IPS-20b (cell line): Measurements from ENCODE around the gene CST4.

ENCODE experiments used
- H3K27ac ChIP-seq: one replicate; pipeline ENCODE4 v1.5.1; 2013; ENCODE audit warnings: low read length
- H3K27me3 ChIP-seq: 2 replicates; pipeline ENCODE4 v1.6.1; 2013; ENCODE audit warnings: mild to moderate bottlenecking, low read length, inconsistent platforms; ENCODE audit not compliant: insufficient read depth
- H3K36me3 ChIP-seq: 2 replicates; pipeline ENCODE4 v1.6.1; 2013; ENCODE audit warnings: low read depth, mild to moderate bottlenecking, inconsistent platforms, low read length, moderate library complexity; ENCODE audit not compliant: insufficient read depth
- H3K4me1 ChIP-seq: 2 replicates; pipeline ENCODE4 v1.6.1; 2013; ENCODE audit warnings: mild to moderate bottlenecking, control low read depth, inconsistent platforms, low read length, moderate library complexity; ENCODE audit not compliant: insufficient read depth
- H3K4me3 ChIP-seq: 2 replicates; pipeline ENCODE4 v1.5.1; 2013; ENCODE audit warnings: mild to moderate bottlenecking, low read length, inconsistent platforms
- H3K9ac ChIP-seq: 2 replicates; pipeline ENCODE4 v1.6.1; 2013; ENCODE audit warnings: low read depth, mild to moderate bottlenecking, inconsistent platforms, low read length, moderate library complexity
- H3K9me3 ChIP-seq: 2 replicates; pipeline ENCODE4 v1.6.1; 2013; ENCODE audit warnings: mild to moderate bottlenecking, low read depth, low read length, inconsistent platforms; ENCODE audit not compliant: insufficient read depth

CST4 gene

DNA sequence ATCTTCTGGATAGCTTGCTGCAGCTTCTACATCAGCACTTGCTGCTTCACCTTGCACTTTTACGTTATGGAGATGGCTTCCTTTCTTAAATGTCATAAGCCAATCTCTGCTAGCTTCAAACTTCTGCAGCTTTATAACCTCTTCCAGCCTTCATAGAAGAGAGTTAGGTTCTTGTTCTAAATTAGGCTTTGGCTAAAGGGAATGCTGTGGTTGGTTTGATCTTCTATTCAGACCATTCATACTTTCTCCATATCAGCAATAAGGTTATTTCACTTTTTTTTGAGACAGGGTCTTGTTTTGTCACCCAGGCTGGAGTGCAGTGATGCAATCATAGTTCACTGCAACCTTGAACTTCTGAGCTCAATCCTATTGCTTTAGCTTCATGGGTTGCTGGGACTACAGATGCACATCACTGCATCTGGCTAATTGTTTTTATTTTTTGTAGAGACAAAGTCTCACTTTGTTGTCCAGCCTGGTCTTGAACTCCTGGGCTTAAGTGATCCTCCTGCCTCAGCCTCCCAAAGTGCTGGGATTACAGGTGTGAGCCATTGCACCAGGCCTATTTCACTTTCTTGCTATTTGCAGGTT, 38.9 kb downstream of the CST4 start:
- no peaks in the 10 kb centered on the region for H3K9me3 ChIP-seq
- no peaks in the 10 kb centered on the region for H3K36me3 ChIP-seq
- H3K4me3 ChIP-seq = no peak overlapping the region
- no peaks in the 10 kb centered on the region for H3K4me1 ChIP-seq
- H3K27me3 ChIP-seq = no peaks in the 10 kb centered on the region
- no peak overlapping the region for H3K27ac ChIP-seq
- no peak overlapping the region for H3K9ac ChIP-seq

DNA sequence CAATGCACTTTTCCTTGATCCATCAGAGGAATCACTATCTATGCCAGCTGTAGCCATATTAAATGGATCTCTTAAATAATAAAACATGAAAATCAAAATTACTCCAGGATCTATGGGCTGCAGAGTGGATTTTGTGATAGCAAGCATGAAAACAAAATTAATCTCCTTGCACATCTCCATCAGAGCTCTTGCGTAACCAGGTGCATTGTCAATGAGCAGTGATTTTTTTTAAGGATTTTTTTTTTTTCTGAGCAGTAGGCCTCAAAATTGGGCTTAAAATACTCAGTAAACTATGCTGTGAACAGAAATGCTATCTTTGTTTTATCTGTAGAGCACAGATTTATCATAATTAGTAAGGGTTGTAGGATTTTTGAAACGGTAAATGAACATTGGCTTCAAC, 39.6 kb downstream of the CST4 start:
- H3K27me3 ChIP-seq = no peaks in the 10 kb centered on the region
- H3K4me1 ChIP-seq = no peaks in the 10 kb centered on the region
- no peak overlapping the region for H3K9ac ChIP-seq
- H3K4me3 ChIP-seq = no peak overlapping the region
- no peaks in the 10 kb centered on the region for H3K9me3 ChIP-seq
- H3K36me3 ChIP-seq = no peaks in the 10 kb centered on the region
- no peak overlapping the region for H3K27ac ChIP-seq

DNA sequence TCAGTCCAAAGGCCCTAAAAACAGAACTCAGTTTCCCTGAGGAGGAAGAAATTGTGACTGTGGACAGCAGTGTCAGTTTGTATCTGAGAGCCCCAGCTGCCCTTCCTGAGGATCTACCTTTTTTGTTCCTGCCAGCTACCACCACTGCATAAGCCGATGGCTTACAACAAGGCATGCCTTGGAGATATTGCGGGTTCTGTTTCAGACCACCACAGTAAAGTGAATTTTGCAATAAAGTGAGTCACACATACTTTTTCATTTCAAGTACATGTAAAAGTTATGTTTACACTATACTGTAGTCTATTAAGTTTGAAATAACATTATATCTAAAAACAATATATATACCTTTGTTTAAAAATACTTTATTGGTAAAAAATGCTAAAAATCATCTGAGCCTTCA, 41.5 kb downstream of the CST4 start:
- Histone ChIP-seq H3K27me3 (no peaks in the 10 kb centered on the region), H3K36me3 (no peaks in the 10 kb centered on the region), H3K4me3 (no peak overlapping the region), H3K4me1 (no peaks in the 10 kb centered on the region), H3K9ac (no peak overlapping the region), H3K27ac (no peak overlapping the region), H3K9me3 (no peaks in the 10 kb centered on the region)

DNA sequence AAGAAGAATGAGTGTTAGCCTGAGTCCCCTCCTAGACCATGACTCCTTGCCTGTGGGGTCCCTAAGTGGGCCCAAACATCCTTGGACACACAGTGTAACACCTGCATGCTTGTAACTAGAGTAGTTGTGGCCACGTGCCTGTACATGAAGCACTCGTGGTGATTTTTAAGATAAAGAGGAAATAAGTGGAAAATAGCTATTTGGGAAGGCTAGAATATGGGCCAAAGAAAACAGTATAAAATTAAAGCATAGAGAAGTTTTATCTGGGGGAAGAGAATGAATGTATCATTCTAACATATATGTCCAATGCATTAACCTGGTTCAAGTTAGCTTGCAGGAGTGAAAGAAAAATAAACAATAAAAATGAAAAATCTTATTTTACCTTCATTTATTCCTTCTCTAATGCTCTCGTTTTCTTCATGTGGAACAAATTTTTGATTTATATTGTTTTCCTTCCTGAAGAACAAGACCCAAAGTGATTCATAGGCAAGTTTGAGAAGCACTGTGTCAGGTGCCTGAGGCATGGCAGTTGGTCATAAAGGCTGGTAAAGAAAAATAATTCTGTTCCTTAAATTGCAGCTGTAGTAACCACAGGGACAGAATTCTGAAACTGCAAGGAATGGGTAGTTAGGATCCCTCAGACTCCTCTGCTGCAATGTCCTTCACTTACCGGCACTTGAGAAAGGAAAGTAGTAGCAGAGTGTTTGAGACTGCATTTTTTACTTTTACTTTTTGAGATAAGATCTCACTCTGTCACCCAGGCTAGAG, 42.5 kb downstream of the CST4 start:
- Histone ChIP-seq H3K4me1 (peaks cover 4% of the 10 kb centered on the region; the same call in 1 of the 2 replicates), H3K9me3 (no peaks in the 10 kb centered on the region), H3K36me3 (no peaks in the 10 kb centered on the region), H3K9ac (no peak overlapping the region), H3K27ac (no peak overlapping the region), H3K4me3 (no peak overlapping the region), H3K27me3 (no peaks in the 10 kb centered on the region)

DNA sequence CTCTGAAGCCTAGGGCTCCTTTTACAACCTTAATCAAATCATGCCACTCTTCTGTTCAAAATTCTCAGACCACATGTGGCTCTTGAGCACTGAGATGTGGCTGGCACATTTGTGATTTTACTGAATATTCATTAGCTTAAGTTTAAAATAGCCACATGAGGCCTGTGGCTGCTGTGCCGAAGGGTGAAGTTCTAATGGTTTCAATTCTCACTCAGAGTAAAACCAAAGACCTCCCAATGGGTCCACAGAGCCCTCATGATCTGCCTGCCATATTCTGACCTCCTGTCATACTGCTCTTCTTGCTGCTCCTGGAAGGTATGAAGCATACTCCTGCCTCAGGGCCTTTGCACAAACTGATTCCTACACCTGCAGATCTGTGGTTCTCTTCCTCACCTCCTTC, 43.3 kb downstream of the CST4 start:
- Histone ChIP-seq H3K4me3 (no peak overlapping the region), H3K27me3 (no peaks in the 10 kb centered on the region), H3K27ac (no peak overlapping the region), H3K4me1 (peaks cover 4% of the 10 kb centered on the region; the same call in 1 of the 2 replicates), H3K36me3 (no peaks in the 10 kb centered on the region), H3K9ac (no peak overlapping the region), H3K9me3 (no peaks in the 10 kb centered on the region)

DNA sequence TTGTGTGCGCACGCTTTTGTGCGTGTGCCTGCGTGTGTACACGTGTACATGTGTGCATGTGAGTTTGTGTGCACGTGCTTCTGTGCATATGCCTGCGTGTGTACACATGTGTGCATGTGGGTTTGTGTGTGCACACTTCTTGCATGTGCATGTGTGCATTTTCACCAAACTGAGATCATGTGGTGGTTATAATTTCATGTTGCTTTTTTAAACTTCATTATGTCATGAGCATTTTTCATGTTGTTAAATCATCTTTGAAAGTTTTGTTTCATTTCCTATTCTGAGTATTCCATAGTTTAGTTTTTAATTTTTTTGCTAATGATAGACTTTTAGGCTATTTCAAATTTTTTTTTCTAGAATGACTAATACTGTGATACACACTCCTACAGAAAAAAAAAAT, 44.7 kb downstream of the CST4 start:
- Histone ChIP-seq H3K27ac (no peak overlapping the region), H3K27me3 (no peaks in the 10 kb centered on the region), H3K9me3 (no peaks in the 10 kb centered on the region), H3K4me3 (no peak overlapping the region), H3K4me1 (peaks cover 4% of the 10 kb centered on the region; the same call in 1 of the 2 replicates), H3K36me3 (no peaks in the 10 kb centered on the region), H3K9ac (no peak overlapping the region)

DNA sequence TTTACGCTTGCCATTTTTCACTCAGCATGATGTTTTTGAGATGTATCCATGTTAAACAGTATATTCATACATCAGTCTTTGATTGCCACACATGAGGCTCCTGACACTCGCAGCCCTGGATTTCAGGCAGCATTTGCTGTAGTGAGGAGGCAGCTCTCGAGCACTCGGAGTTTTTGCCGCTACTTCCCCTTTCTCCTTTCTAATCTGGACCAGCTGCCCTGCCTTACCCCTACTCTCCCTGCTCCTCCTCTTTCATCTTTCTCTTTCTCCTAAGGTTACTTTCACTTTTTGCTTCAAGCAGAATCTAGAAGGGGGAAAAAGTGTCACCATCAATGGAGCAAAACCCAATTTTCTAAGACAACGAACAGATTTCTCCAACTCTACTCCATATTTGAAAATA, 45.2 kb downstream of the CST4 start:
- Histone ChIP-seq H3K9ac (no peak overlapping the region), H3K4me3 (no peak overlapping the region), H3K9me3 (no peaks in the 10 kb centered on the region), H3K4me1 (peaks cover 4% of the 10 kb centered on the region; the same call in 1 of the 2 replicates), H3K27ac (no peak overlapping the region), H3K27me3 (no peaks in the 10 kb centered on the region), H3K36me3 (no peaks in the 10 kb centered on the region)

DNA sequence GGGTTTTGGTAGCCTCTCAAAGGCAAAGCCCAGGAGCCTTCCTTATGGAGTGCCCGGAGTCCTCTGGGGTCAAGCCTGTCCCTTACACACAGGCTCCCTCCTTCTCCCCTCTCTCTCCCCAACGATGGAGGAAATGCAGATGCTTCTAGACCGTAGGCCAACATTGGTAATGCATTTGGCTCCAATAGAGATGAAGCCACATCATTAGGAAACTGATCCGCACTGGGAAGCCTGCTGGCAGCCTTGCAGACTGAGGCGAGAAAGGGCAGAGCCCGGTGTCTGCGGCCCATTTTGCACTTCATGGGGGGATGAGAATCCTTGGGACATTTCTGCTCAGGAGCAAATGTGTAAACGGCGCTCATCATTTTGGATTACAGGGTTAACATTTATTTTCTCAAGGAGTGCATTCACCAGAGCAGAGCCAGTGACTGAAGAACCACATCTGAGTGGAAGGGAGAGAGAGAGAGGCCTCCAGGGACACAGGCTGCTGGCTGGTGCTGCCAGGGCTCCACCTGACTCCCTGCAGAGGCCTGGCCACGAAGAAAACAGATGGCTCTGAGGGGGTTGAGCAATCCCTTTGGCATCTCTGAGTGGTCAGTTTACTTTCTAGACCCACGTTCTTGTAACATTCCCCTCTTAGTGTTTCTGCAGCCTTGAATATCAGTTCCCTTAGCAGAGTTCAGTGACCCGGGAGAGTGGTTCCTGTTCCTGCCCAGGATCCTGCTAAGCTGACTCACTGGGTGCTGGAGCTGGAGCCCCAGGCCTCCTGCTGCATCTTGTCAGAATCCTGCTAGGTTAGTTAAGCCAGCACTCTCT, 46.7 kb downstream of the CST4 start:
- H3K4me1 ChIP-seq = peaks cover 4% of the 10 kb centered on the region; the same call in 1 of the 2 replicates
- no peak overlapping the region for H3K27ac ChIP-seq
- no peaks in the 10 kb centered on the region for H3K9me3 ChIP-seq

DNA sequence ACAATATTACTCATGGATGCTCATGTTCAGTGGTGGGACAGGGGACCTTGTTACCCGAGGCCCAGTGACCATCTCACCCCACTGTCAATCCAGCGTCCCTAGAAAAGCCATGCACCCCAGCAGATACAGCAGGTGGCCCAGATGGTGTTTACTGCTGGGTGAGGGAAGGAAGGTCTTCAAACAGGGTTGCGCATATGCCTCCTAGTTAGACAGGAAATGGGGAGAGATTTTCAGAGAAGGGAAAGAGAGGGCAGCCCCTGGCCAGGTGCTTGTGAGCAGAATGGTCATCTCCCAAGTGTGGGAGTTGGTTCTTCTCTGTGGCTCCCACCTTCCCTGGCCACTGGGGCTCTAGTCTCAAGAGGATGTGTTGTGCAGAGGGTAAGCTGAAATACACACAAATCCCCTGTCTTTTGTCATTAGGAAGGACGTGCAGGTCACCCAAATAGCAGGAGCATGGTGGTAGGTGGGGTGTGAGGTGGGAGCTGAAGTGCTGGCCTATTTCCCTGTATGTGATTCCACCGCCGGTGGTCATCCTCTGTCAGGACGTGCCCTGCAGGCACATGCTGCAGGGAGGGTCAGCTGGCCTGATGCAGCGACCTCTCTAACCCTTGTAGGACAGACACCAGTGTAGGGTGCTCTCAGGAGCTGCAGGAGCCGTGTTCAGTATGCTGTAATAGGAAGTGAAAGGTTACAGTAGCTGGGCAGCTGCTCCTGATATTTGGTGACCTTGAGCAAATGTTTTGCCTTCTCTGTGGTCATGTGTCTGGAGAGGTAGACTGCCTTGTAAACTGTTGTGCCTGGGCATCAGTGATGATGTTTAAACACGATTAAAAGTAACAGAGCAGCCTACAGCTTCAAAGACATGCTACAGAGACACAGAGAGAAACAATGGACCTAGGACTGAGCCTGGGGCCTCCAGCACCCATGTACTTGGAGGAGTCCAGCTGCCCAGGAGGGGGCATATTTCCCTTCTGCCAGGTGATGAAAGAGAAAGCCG, 47.9 kb downstream of the CST4 start:
- Histone ChIP-seq H3K27ac (no peak overlapping the region), H3K4me1 (peaks cover 4% of the 10 kb centered on the region; the same call in 1 of the 2 replicates), H3K27me3 (peaks cover 11% of the 10 kb centered on the region), H3K36me3 (no peaks in the 10 kb centered on the region), H3K9ac (no peak overlapping the region), H3K9me3 (no peaks in the 10 kb centered on the region), H3K4me3 (no peak overlapping the region)

More for the DNA sequence above, 46.7 kb downstream of the CST4 start:
- H3K27me3 ChIP-seq = no peaks in the 10 kb centered on the region
- no peak overlapping the region for H3K9ac ChIP-seq
- no peaks in the 10 kb centered on the region for H3K36me3 ChIP-seq
- H3K4me3 ChIP-seq = no peak overlapping the region

DNA sequence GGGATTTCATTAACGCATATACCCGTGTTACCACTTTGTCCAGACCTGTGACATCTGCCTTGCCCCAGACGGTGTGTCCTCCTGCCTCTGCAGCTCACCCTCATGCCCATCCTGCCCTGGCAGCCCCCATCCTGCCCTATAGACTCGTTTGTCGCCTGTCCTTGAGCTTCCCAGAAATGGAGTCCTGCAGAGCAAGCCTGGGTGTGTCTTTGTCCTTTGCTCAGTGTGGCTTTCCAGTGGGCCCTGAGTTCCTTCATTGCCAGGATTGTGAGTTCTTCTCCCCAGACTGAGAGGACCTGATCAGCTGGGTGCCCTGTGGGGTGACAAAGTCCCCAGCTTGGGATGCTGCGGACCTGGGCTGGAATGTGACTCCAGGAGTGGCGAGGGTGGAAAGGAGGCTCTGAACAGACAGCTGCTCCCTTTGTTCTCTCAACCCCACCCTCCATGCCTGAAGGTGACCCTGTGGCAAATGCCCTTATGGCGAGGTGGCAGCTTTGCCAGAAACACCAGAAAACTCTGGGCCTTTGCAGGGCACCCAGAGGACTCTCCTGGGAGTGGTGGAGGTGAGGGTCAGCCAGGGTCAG, 48.7 kb downstream of the CST4 start:
- Histone ChIP-seq H3K9me3 (no peaks in the 10 kb centered on the region), H3K4me1 (peaks cover 4% of the 10 kb centered on the region; the same call in 1 of the 2 replicates), H3K4me3 (no peak overlapping the region), H3K9ac (no peak overlapping the region), H3K27me3 (peaks cover 12% of the 10 kb centered on the region), H3K36me3 (no peaks in the 10 kb centered on the region), H3K27ac (no peak overlapping the region)
